ENCODE results near the gene ATAD2B. TPM values are rescaled to one million over a fixed set of nuclear protein-coding genes. Genes with fewer than 3 reads are reported as not detected.

Gene ATAD2B
- total RNA-seq, 1 donor from 2014 or later = 38.3 TPM

DNA sequence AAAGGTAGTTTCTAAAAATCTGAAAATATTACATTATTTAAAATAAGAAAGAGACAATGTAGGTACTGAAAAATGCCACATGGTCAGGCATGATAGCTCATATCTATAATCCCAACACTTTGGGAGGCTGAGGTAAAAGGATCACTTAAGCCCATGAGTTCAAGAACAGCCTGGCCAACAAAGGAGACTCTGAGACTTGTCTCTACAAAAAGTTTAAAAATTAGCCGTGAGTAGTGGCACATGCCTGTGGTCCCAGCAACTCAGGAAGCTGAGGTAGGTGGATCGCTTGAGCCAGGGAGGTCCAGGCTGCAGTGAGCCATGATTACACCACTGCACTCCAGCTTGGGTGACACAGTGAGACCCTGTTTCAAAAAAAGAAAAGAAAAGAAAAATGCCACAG is 21.8 kb downstream of the ATAD2B start:
- no peaks in the 10 kb centered on the region for H3K9me3 Mint-ChIP-seq (ENCODE audit: low read depth)
- H3K4me1 Mint-ChIP-seq (ENCODE audit: low read depth) = peaks cover 6% of the 10 kb centered on the region
- no peaks in the 10 kb centered on the region for H3K27me3 Mint-ChIP-seq
- H3K4me3 Mint-ChIP-seq (ENCODE audit: low read depth) = no peak overlapping the region
- H3K27ac Mint-ChIP-seq = peak overlapping the region; percentile 58
- no peak for DNase-seq (ENCODE audit: low spot score, unreplicated experiment)
- peaks cover 1% of the 10 kb centered on the region for H3K36me3 Mint-ChIP-seq (ENCODE audit: insufficient read depth)
- TF ChIP-seq CTCF (IDR thresholded peaks at IDR 0.05; ENCODE audit: unreplicated experiment) = no peak

- Mint-ChIP-seq H3K27me3 (no peaks in the 10 kb centered on the region), H3K9me3 (ENCODE audit: low read depth) (no peaks in the 10 kb centered on the region), H3K36me3 (ENCODE audit: insufficient read depth) (peaks cover 1% of the 10 kb centered on the region), H3K27ac (peak overlapping the region; percentile 17), H3K4me1 (ENCODE audit: low read depth) (peaks cover 6% of the 10 kb centered on the region), H3K4me3 (ENCODE audit: low read depth) (no peak overlapping the region)
- DNase-seq (ENCODE audit: low spot score, unreplicated experiment) = no peak
- TF ChIP-seq CTCF (IDR thresholded peaks at IDR 0.05; ENCODE audit: unreplicated experiment) = no peak
These were observed 22.2 kb downstream of the ATAD2B start for GRCh38 chr2:23904692-23905091.

GRCh38 chr2:23904215-23904614 is 22.7 kb downstream of the ATAD2B start:
- Mint-ChIP-seq H3K4me3 (ENCODE audit: low read depth) (no peak overlapping the region), H3K9me3 (ENCODE audit: low read depth) (no peaks in the 10 kb centered on the region), H3K4me1 (ENCODE audit: low read depth) (peaks cover 6% of the 10 kb centered on the region), H3K27ac (no peak overlapping the region), H3K27me3 (no peaks in the 10 kb centered on the region), H3K36me3 (ENCODE audit: insufficient read depth) (no peaks in the 10 kb centered on the region)
- TF ChIP-seq CTCF (IDR thresholded peaks at IDR 0.05; ENCODE audit: unreplicated experiment) = no peak
- DNase-seq (ENCODE audit: low spot score, unreplicated experiment) = no peak

- Mint-ChIP-seq H3K27me3 (no peaks in the 10 kb centered on the region), H3K27ac (no peak overlapping the region), H3K4me3 (ENCODE audit: low read depth) (no peak overlapping the region), H3K9me3 (ENCODE audit: low read depth) (peaks cover 3% of the 10 kb centered on the region), H3K36me3 (ENCODE audit: insufficient read depth) (peaks cover 2% of the 10 kb centered on the region), H3K4me1 (ENCODE audit: low read depth) (peaks cover 6% of the 10 kb centered on the region)
- no peak for TF ChIP-seq CTCF (IDR thresholded peaks at IDR 0.05; ENCODE audit: unreplicated experiment)
- no peak for DNase-seq (ENCODE audit: low spot score, unreplicated experiment)
These were observed 23.9 kb downstream of the ATAD2B start for GRCh38 chr2:23903034-23903433.

GRCh38 chr2:23901966-23902846 is 24.7 kb downstream of the ATAD2B start:
- H3K9me3 Mint-ChIP-seq (ENCODE audit: low read depth) = peaks cover 3% of the 10 kb centered on the region
- peaks cover 2% of the 10 kb centered on the region for H3K36me3 Mint-ChIP-seq (ENCODE audit: insufficient read depth)
- no peak for DNase-seq (ENCODE audit: low spot score, unreplicated experiment)
- no peak overlapping the region for H3K27ac Mint-ChIP-seq
- H3K4me1 Mint-ChIP-seq (ENCODE audit: low read depth) = peaks cover 6% of the 10 kb centered on the region
- TF ChIP-seq CTCF (IDR thresholded peaks at IDR 0.05; ENCODE audit: unreplicated experiment) = no peak
- no peaks in the 10 kb centered on the region for H3K27me3 Mint-ChIP-seq
- no peak overlapping the region for H3K4me3 Mint-ChIP-seq (ENCODE audit: low read depth)

Data from progenitor cell of endocrine pancreas (in vitro differentiated cells).